AG09319 (cell line): ENCODE data around the gene UBE3A.
"Not testable (repeated sequence)": the region's sequence is repeated elsewhere in the genome, so short reads cannot be mapped to it uniquely, and the experiment has no call there.

Experiments
- DNase-seq: peaks from one replicate; pipeline ENCODE4 v3.0.0-alpha.2; 2010; ENCODE audit warnings: low read depth; ENCODE audit errors: extremely low read depth
- TF ChIP-seq, protein P1 (sequence below): IDR thresholded peaks from 2 replicates; pipeline ENCODE4 v1.5.1; 2011; ENCODE audit warnings: low read depth, mild to moderate bottlenecking, inconsistent platforms, low read length, moderate library complexity

Gene UBE3A

DNA sequence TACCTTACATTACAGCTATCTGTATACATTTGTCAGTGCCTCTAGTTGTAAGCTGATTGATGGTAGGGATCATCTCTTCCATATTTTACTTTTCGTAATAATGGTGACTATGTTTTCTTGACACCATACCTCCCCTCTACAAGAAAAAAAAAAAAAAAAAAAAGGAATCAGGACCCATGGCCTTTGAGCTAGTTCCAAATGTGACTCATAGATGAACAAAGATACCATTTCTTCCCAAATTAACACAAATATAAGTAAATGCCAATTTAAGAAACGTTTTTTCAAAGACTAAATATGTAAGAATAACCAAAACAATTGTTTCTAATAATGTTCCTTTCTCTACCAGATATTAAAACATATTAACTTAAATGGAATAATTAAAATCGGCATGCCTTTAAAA, 23.1 kb downstream of the UBE3A start:
- DNase-seq, result no peak
- TF ChIP-seq, protein P1, sequence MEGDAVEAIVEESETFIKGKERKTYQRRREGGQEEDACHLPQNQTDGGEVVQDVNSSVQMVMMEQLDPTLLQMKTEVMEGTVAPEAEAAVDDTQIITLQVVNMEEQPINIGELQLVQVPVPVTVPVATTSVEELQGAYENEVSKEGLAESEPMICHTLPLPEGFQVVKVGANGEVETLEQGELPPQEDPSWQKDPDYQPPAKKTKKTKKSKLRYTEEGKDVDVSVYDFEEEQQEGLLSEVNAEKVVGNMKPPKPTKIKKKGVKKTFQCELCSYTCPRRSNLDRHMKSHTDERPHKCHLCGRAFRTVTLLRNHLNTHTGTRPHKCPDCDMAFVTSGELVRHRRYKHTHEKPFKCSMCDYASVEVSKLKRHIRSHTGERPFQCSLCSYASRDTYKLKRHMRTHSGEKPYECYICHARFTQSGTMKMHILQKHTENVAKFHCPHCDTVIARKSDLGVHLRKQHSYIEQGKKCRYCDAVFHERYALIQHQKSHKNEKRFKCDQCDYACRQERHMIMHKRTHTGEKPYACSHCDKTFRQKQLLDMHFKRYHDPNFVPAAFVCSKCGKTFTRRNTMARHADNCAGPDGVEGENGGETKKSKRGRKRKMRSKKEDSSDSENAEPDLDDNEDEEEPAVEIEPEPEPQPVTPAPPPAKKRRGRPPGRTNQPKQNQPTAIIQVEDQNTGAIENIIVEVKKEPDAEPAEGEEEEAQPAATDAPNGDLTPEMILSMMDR, result no peak

DNA sequence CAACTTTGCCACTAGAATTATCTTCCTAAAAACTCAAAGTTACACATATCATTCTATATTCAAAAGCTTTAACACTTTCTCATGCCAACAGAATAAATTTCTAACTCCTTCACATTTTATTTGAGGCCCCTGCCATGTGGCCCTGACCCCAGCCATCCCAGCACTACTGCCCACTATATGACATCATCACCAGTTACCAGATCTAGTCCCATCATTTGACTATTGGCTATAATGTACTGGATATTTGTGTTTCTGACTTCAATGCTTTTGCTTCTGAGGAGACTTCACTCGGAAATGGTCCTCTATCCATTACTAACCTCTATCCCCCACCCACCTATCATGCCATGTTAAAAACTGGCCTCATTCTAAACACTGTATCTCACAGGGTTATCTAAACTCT, 23.6 kb downstream of the UBE3A start:
- TF ChIP-seq, protein P1, result no peak

DNA sequence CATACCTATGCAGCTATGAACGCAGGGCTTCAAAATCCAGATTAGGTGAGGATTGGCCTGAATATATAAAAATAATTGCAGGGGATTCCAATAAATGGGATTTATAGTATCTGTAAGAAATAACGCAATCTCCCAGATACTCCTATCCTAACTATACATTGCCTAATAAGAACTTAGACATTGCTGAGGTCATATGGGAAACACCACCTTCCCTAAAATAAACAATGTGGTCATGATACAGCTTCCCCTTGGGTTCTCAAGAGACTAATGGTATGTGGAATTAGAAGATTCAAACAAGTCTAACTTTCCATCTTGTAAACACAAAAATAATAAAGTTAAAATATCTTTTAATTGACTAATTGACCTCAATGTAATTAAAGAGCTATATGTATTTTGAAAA, 28.2 kb downstream of the UBE3A start:
- TF ChIP-seq, protein P1, result no peak
- DNase-seq, result no peak

More for the DNA sequence above, 23.6 kb downstream of the UBE3A start:
- no peak for DNase-seq

DNA sequence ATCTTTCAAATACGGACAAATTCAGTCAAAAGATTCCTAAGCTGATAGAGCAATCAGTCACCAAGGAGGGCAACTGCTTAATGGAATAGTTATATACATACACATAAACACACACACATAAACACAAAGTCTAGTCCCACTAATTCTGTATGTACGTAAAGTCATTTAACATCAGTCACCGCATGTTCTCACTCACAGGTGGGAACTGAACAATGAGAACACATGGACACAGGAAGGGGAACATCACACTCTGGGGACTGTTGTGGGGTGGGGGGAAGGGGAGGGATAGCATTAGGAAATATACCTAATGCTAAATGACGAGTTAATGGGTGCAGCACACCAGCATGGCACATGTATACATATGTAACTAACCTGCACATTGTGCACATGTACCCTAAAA, 29.1 kb downstream of the UBE3A start:
- DNase-seq, result not testable (repeated sequence)

DNA sequence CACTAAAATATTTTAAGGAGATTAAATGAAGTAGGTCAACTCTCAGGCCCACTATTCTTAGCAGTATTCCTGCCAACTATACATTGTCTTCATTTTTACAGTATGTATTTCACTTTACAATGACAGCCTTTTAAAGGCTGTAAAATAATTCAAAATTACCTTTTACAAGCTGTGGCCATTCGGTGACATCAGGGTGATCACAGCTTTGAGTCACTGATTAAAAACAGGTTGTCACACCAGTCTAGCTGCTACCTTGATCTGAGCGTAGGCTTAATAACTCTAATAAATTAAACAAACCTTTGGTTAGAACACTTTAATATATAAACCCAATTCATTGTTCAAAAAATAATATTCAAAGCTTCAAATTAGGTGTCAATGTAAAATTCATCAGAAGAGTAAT, 29.9 kb downstream of the UBE3A start:
- no peak for DNase-seq
- TF ChIP-seq, protein P1, result no peak

DNA sequence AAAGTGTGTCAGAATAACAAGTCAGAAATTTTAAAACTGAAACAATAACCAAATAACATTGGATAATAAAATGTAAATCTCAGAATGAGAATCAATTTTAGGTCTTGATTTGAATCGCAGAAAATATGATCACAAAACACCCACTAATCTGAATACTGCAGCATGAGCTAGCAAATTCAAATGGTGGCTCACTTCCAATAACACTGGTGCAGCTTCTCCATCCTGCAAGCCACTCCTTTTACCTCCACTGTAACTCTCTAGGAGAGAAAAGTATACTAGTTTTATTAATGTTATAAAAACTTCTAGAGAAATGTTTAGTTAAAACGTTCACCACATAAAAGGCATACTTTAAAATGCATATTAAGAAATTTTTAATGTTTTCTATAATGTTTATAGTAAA, 30.4 kb downstream of the UBE3A start:
- DNase-seq, result no peak
- TF ChIP-seq, protein P1, result no peak

DNA sequence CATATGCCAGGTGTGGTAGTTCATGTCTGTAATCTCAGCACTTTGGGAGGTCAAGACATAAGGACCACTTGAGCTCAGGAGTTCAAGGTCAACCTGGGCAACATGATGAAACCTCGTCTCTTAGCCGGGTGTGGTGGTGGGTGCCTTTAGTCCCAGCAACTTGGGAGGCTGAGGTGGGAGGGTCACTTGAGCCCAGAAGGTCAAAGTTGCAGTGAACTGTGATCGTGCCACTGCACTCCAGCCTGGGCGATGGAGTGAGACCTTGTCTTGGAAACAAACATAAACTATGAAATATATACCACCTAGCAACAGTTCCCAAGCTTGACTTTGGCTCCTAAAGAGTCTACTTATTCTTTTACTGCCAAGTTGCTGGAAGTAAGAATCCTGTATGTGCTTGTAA, 30.9 kb downstream of the UBE3A start:
- TF ChIP-seq, protein P1, result no peak

DNA sequence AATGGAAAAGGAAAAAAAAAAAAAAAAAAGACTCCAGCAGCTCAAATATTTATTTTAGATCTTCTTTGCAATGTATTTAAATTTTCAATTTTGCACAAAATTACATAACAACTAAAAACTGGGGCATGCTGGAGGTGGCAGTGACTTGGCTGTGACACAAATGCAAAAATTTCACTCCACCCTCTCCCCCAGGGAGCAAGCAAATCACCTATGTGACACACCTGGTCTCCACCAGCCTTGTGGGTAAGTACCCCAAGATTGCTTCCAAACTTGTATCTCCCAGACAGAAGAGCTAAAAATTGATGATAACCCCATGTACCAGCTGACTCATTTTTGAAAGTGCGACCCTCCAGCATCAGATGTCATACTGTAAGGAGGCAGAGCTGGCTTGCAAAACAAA, 32.0 kb downstream of the UBE3A start:
- TF ChIP-seq, protein P1, result no peak
- DNase-seq, result no peak

More for the DNA sequence above, 30.9 kb downstream of the UBE3A start:
- DNase-seq, result no peak
